ENCODE measurements around the gene GDPD3.

The GDPD3 gene, protein sequence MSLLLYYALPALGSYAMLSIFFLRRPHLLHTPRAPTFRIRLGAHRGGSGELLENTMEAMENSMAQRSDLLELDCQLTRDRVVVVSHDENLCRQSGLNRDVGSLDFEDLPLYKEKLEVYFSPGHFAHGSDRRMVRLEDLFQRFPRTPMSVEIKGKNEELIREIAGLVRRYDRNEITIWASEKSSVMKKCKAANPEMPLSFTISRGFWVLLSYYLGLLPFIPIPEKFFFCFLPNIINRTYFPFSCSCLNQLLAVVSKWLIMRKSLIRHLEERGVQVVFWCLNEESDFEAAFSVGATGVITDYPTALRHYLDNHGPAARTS

DNA sequence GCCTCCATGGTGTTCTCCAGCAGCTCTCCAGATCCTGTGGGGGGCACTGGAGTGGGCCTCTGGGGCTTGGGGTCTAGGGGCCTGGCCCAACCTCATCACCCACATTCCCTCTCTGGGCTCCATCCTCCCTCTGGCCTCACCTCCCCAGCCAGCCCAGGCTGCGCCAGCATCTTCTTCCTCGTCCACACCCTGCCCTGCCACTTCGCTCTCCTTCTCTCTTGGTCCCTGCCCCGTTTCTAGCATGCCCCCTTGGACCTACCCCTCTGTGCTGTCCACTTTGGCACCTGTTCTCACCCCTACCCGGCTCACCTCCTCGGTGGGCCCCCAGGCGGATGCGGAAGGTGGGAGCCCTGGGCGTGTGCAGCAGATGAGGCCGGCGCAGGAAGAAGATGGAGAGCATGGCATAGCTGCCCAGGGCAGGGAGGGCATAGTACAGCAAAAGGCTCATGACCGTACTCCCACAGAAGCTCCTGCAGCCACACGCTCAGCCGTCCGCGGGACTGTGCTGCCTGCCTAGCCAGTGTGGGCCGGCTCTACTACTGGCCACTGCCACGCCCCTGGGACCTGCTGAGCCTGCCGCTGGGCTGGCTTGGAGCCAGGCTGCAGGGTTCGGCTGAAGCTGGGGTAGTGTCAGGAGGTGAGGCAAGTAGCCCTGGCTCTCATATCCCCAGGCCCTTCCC, at the start of gene GDPD3:
GDPD3 (minus strand) TSS at position 507 of the 680 bp plus-strand sequence; CDS start at position 448, 59 bp downstream.
- DNase-seq (ENCODE audit: extremely low spot score) = no peak
- ChIA-PET CTCF (interaction anchor here (1.6 to 4.4 kb wide), 5 partner anchors 10 to 46 kb away, joined by 3 to 36 read pairs (median 11); partner anchors contain the start of genes ALDOA and TBX6), POLR2A (interaction anchor here (0.8 to 1.9 kb wide), 7 partner anchors 8 to 20 kb away, joined by 3 to 15 read pairs (median 4); partner anchors contain the start of gene MAPK3)
- TF ChIP-seq SUZ12 (IDR thresholded peaks at IDR 0.05) = no peak
- TF ChIP-seq FOXK2 (IDR thresholded peaks at IDR 0.05) = no peak
- TF ChIP-seq CTBP1 (IDR thresholded peaks at IDR 0.05; ENCODE audit: borderline replicate concordance) = no peak
- TF ChIP-seq TARDBP (IDR thresholded peaks at IDR 0.05) = no peak
- TF ChIP-seq, protein P1, sequence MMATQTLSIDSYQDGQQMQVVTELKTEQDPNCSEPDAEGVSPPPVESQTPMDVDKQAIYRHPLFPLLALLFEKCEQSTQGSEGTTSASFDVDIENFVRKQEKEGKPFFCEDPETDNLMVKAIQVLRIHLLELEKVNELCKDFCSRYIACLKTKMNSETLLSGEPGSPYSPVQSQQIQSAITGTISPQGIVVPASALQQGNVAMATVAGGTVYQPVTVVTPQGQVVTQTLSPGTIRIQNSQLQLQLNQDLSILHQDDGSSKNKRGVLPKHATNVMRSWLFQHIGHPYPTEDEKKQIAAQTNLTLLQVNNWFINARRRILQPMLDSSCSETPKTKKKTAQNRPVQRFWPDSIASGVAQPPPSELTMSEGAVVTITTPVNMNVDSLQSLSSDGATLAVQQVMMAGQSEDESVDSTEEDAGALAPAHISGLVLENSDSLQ (IDR thresholded peaks at IDR 0.05) = no peak
- no peak for TF ChIP-seq FOXA1 (IDR thresholded peaks at IDR 0.05)
- TF ChIP-seq LEF1 (IDR thresholded peaks at IDR 0.05; ENCODE audit: borderline replicate concordance) = no peak
- TF ChIP-seq BHLHE40 (IDR thresholded peaks at IDR 0.05; ENCODE audit: borderline replicate concordance) = no peak
- no peak for TF ChIP-seq FOXM1 (IDR thresholded peaks at IDR 0.05; ENCODE audit: borderline replicate concordance)

DNA sequence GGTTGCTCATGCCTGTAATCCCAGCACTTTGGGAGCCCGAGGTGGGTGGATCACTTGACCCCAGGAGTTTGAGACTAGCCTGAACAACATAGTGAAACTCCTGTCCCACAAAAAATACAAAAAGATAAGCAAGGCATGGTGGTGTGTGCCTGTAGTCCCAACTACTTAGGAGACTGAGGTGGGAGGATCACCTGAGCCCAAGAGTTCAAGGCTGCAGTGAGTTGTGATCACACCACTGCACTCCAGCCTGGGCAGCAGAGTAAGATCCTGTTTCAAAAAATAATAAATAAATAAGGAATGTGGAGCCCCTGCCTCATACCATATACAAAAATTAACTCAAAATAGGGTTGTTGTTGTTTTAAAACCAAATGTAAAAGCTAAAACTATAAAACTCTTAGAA, 43.9 kb upstream of the GDPD3 start:
- ChIA-PET CTCF (no interaction called here), POLR2A (interaction anchor here (1.0 kb wide), 1 partner anchor 198 kb away, joined by 3 read pairs; the partner anchor contains the start of gene CD2BP2)
- no peak for DNase-seq (ENCODE audit: extremely low spot score)
- TF ChIP-seq ARNT (IDR thresholded peaks at IDR 0.05) = no peak
- TF ChIP-seq CTBP1 (IDR thresholded peaks at IDR 0.05; ENCODE audit: borderline replicate concordance) = no peak
- no peak for TF ChIP-seq LEF1 (IDR thresholded peaks at IDR 0.05; ENCODE audit: borderline replicate concordance)
- TF ChIP-seq HDGF (IDR thresholded peaks at IDR 0.05; ENCODE audit: borderline replicate concordance) = no peak
- no peak for TF ChIP-seq ELF4 (IDR thresholded peaks at IDR 0.05)
- TF ChIP-seq FOXK2 (IDR thresholded peaks at IDR 0.05) = no peak
- TF ChIP-seq FOXM1 (IDR thresholded peaks at IDR 0.05; ENCODE audit: borderline replicate concordance) = no peak
- TF ChIP-seq TARDBP (IDR thresholded peaks at IDR 0.05) = no peak
- TF ChIP-seq FOXA1 (IDR thresholded peaks at IDR 0.05) = no peak
- TF ChIP-seq NFRKB (IDR thresholded peaks at IDR 0.05) = no peak
- no peak for TF ChIP-seq L3MBTL2 (conservative IDR thresholded peaks at IDR 0.05)
- TF ChIP-seq, protein P1 (IDR thresholded peaks at IDR 0.05) = no peak
- TF ChIP-seq ZNF384 (IDR thresholded peaks at IDR 0.05) = no peak
- no peak for TF ChIP-seq BHLHE40 (IDR thresholded peaks at IDR 0.05; ENCODE audit: borderline replicate concordance)
- TF ChIP-seq SP1 (IDR thresholded peaks at IDR 0.05) = no peak

DNA sequence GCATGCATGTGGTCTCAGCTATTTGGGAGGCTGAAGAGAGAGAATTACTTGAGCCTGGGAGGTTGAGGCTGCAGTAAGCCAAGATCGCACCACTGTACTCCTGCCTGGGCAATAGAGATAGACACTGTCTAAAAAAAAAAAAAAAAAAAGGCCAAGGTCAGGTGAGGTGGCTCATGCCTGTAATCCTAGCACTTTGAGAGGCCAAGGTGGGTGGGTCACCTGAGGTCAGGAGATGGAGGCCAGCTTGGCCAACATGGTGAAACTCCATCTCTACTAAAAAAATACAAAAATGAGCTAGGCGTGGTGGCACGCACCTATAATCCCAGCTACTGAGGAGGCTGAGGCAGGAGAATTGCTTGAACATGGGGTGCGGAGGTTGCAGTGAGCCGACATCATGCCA, 41.9 kb upstream of the GDPD3 start:
- no peak for DNase-seq (ENCODE audit: extremely low spot score)
- CTCF ChIA-PET = no interaction called here
- no peak for TF ChIP-seq TARDBP (IDR thresholded peaks at IDR 0.05)
- no peak for TF ChIP-seq CTBP1 (IDR thresholded peaks at IDR 0.05; ENCODE audit: borderline replicate concordance)
- POLR2A ChIA-PET = interaction anchor here (0.6 kb wide), 1 partner anchor 402 kb away, joined by 3 read pairs; no protein-coding TSS in a partner anchor

DNA sequence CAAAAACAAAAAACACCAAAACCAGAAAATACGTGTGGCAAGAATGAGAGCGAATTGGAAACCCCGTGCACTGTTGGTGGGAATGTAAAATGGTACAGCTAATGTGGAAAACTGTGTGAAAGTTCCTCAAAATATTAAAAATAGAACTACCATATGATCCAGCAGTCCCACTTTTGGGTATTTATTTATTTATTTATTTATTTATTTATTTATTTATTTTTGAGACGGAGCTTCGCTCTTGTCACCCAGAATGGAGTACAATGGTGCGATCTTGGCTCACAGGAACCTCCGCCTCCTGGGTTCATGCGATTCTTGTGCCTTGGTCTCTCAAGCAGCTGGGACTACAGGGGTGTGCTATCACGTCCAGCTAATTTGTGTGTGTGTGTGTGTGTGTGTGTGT, 39.2 kb upstream of the GDPD3 start:
- CTCF ChIA-PET = no interaction called here
- DNase-seq (ENCODE audit: extremely low spot score) = no peak
- TF ChIP-seq BHLHE40 (IDR thresholded peaks at IDR 0.05; ENCODE audit: borderline replicate concordance) = no peak
- no peak for TF ChIP-seq ZNF384 (IDR thresholded peaks at IDR 0.05)
- TF ChIP-seq TARDBP (IDR thresholded peaks at IDR 0.05) = no peak
- TF ChIP-seq ELF4 (IDR thresholded peaks at IDR 0.05) = no peak
- TF ChIP-seq, protein P1 (IDR thresholded peaks at IDR 0.05) = no peak
- TF ChIP-seq FOXM1 (IDR thresholded peaks at IDR 0.05; ENCODE audit: borderline replicate concordance) = no peak
- no peak for TF ChIP-seq FOXA1 (IDR thresholded peaks at IDR 0.05)
- no peak for TF ChIP-seq SUZ12 (IDR thresholded peaks at IDR 0.05)
- TF ChIP-seq CTBP1 (IDR thresholded peaks at IDR 0.05; ENCODE audit: borderline replicate concordance) = no peak
- TF ChIP-seq LEF1 (IDR thresholded peaks at IDR 0.05; ENCODE audit: borderline replicate concordance) = no peak
- TF ChIP-seq HDGF (IDR thresholded peaks at IDR 0.05; ENCODE audit: borderline replicate concordance) = no peak
- TF ChIP-seq L3MBTL2 (conservative IDR thresholded peaks at IDR 0.05) = no peak
- no peak for TF ChIP-seq SP1 (IDR thresholded peaks at IDR 0.05)
- TF ChIP-seq NFRKB (IDR thresholded peaks at IDR 0.05) = no peak
- no peak for TF ChIP-seq ARNT (IDR thresholded peaks at IDR 0.05)
- TF ChIP-seq FOXK2 (IDR thresholded peaks at IDR 0.05) = no peak
- POLR2A ChIA-PET = interaction anchor here (1.0 kb wide), 1 partner anchor 29 kb away, joined by 3 read pairs; no protein-coding TSS in a partner anchor

DNA sequence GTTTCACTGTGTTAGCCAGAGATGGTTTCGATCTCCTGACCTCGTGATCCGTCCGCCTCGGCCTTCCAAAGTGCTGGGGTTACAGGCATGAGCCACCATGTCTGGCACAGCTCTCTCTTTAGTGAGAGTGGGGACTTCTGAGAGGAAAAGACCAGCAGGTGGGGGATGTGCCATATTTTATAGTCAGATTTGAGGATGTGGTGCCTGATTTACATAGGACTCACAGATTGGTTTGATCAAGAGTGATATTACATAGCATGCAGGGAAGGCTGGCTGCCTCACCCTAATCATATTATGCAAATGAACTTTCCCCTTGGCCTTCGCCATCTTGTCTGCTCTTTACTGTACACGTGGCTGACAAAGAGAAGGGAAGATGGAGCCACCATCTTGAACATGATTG, 37.8 kb upstream of the GDPD3 start:
- TF ChIP-seq FOXM1 (IDR thresholded peaks at IDR 0.05; ENCODE audit: borderline replicate concordance) = no peak
- no peak for TF ChIP-seq ARNT (IDR thresholded peaks at IDR 0.05)
- TF ChIP-seq FOXA1 (IDR thresholded peaks at IDR 0.05) = no peak
- TF ChIP-seq HDGF (IDR thresholded peaks at IDR 0.05; ENCODE audit: borderline replicate concordance) = no peak
- TF ChIP-seq SUZ12 (IDR thresholded peaks at IDR 0.05) = no peak
- no peak for TF ChIP-seq TARDBP (IDR thresholded peaks at IDR 0.05)
- no peak for DNase-seq (ENCODE audit: extremely low spot score)
- ChIA-PET POLR2A (no interaction called here), CTCF (interaction anchor here (0.6 kb wide), 1 partner anchor 12 kb away, joined by 3 read pairs; no protein-coding TSS in a partner anchor)

All from HEK293T (cell line).